Stimulated activated CD4-positive, alpha-beta T cell treated with anti-CD3 and anti-CD28 coated beads, Interleukin-12 subunit alpha, Interleukin-12 subunit beta, amount 100 ng/mL, for 4 hours (primary cell): ENCODE measurements around the gene LRRC3C.
"Not testable (repeated sequence)": the region's sequence is repeated elsewhere in the genome, so short reads cannot be mapped to it uniquely, and the experiment has no call there.

ENCODE experiments used
- DNase-seq: peaks from one replicate; pipeline ENCODE4 v3.0.0-alpha.2; 2020

LRRC3C gene

GRCh38 chr17:39927101-39927928, at the start of gene LRRC3C, which contains the start of gene ORMDL3:
TSS of gene LRRC3C (plus strand) at chr17:39927732. CDS start at chr17:39941524, 13,792 bp downstream.
TSS of gene ORMDL3 (minus strand) at chr17:39927601. CDS start at chr17:39924203, 3,398 bp downstream.
- DNase-seq, result peak; percentile 88

DNA sequence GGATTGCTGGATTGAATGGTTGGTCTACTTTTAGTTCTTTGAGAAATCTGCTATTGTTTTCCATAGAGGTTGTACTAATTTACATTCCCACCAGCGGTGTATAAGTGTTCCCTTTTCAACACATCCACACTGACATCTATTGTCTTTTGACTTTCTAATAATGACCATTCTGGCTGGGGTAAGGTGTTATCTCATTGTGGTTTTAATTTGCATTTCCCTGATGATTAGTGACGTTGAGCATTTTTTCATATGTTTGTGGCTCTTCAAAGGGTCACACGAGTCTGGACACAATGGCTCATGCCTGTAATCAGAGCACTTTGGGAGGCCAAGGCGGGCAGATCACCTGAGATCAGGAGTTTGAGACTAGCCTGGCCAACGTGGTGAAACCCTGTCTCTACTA, 41.4 kb upstream of the LRRC3C start:
- not testable (repeated sequence) for DNase-seq

GRCh38 chr17:39887078-39887477, 40.5 kb upstream of the LRRC3C start:
- no peak for DNase-seq

DNA sequence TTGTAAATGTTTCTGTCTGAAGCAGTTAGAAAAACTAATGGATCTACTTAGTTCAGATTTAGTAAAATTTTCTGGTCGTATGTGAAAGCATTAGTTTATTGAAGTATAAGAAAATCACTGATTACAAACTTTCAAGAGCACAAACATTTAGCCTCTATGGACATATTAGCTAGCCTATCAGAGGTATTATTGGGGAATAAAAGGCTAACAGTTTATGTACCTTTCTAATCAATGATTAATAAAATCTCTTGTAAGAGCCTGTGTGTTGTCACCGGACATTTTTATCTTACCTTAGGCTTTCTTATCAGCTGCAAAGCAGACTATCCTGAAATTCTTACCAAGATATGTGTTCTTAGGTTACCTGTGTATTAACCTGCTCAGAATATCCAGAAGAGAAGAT, 38.3 kb upstream of the LRRC3C start:
- DNase-seq, result no peak

DNA sequence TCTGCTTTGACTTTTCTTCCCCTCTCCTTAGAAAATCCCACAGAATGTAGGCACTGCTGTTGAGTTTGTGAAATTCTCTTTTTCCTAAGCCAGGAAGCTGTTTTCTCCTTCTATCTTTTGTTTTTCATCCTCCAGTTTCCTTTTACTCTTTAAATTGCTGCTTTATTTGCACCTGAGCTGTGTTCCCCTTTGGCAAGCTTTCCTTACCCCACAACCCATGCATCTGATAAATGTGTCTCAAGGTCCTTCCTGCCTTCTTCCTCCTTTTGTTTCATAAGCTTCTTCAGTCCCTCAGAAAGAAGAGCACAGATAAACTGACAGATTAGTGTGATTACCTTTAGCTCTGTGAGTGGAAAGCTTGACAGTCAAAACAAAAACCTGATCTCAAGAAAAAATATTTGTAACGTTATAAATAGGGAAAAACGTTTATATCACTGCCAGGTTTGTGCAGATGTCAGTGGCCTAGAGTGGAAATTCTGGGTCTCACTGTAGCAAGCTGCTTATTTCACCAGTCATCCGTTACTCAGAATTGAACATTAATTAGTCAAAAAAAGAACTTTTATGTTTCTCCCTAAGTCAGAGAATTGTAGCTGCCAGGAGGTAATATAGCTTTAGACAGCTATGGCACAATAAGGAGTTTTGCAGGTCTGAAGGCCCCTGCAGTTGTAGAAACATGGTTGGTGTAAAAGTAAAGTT, 32.7 kb upstream of the LRRC3C start:
- no peak for DNase-seq

DNA sequence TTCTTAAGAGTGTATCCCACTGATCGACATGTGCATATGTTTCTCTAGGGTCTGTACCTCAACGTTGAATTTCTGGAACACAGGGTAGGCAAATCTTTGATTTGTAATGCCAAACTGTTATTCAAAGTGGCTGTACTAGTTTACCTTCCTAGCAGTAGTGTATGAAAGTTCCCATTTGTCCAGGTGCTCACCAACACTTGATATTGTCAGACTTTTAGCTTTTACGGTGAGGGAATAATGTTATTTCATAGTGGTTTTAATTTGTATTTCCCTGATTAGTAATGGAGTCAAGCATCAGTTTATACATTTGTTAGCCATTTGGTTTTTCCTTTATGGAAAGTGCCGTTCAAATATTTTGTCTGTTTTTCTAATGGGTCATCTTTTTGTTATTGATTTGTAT, 29.4 kb upstream of the LRRC3C start:
- no peak for DNase-seq

- DNase-seq, result no peak
These were observed 28.3 kb upstream of the LRRC3C start for GRCh38 chr17:39899215-39899614.

- DNase-seq, result not testable (repeated sequence)
These were observed 25.5 kb upstream of the LRRC3C start for GRCh38 chr17:39902027-39902426.

GRCh38 chr17:39903158-39903884, 24.2 kb upstream of the LRRC3C start:
- DNase-seq, result no peak

DNA sequence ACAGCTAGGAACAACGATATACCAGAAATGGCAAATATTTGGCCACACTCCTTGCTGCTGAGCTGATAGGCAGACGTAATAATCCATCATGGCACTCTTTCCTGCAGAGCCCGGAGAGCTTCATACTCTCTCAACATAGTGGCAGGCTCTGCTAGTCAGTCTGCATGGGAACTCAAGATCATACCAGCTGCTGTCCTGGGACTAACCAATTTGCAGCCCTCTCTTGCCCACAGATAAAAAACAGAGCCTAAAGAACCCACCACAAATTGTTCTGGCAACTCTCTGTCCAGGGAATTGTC, 22.6 kb upstream of the LRRC3C start:
- DNase-seq, result no peak

DNA sequence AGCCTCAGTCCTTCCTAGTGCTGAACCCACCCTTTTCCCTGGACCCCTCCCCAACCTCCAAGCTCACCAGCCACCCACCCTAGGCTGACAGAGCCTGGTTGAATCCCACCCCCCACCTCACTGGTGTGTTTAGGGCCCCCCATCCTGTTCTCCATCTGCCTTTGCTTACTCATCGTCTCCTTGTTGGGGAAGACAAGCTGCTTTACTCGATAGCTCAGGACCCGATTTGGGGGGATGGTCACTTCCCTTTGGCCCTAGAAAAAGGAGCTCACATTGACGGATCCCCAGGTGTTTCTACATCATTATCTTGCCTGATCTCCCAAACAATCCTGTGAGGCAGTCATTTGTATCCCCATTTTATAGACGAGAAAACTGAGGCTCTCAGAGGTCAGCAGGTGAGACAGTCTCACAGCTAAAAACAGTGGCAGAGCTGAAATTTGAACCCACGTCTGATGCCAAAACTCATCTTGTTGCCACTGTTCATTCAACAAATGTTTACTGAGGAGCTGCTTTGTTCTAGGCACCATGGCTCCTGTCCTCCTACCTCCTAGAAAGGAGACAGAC, 18.7 kb upstream of the LRRC3C start:
- no peak for DNase-seq

DNA sequence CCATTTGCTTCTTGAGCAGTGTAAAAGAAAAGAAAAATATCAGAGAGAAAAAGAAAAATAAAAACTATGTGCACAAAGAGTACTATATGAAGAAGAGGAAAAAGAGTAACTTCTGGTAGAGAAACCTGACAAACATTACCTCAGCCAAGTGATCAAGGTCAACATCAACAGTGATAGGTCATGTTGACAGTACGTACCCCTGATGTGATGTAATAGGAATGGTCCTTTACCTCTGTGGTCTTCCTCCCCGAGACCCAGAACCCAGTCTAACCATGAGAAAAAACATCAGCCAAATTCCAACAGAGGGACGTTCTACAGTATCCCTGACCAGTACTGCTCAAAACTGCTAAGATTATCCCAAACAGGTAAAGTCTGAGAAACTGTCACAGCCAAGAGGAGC, 13.5 kb upstream of the LRRC3C start:
- DNase-seq, result no peak

DNA sequence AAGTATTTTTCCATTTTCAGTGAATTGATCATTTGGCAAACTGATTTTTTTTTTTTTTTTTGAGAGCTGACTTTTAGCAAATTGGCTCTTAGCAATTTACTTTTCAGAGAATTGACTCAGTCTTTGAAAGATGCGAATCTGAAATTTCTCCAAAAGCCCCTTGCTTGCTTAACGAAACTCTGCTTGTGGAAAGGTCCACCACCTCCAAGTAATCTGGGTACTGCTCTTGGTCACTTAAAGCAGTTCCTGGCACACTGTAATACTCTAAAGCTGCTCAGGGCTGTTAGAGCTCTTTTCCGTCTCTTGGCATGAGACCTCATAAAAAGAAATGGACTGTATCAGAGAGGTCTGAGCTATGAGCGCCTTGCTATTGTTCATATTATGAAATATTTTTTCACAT, 12.0 kb upstream of the LRRC3C start:
- DNase-seq, result no peak

- DNase-seq, result no peak
These were observed 10.6 kb upstream of the LRRC3C start for GRCh38 chr17:39916918-39917317.

DNA sequence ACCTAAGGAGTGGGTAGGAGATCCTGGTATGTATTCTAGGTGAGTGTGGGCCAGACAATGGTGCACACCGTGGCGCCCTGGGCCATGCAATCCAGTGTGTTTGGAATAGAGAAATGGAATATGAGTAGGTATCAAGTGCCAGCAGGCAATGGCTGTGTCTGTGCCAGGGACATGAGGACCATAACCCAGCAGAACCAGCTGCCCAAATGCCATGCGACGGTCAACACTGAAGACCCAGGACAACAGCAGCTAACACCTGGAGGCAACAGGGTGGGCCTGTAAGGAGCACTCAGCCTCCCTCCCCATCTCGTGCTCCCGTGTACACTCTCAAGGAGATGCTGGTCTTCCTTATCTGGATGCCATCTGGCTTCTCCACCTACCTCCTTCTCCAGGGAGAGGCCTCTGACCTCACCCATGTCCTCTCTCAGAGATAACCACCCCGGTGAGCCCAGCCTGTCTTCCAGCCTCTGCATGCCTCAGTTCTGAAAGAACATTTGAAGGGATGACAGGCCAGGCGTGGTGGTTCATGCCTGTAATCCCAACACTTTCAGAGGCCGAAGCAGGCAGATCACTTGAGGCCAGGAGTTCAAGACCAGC, 8.3 kb upstream of the LRRC3C start:
- no peak for DNase-seq

DNA sequence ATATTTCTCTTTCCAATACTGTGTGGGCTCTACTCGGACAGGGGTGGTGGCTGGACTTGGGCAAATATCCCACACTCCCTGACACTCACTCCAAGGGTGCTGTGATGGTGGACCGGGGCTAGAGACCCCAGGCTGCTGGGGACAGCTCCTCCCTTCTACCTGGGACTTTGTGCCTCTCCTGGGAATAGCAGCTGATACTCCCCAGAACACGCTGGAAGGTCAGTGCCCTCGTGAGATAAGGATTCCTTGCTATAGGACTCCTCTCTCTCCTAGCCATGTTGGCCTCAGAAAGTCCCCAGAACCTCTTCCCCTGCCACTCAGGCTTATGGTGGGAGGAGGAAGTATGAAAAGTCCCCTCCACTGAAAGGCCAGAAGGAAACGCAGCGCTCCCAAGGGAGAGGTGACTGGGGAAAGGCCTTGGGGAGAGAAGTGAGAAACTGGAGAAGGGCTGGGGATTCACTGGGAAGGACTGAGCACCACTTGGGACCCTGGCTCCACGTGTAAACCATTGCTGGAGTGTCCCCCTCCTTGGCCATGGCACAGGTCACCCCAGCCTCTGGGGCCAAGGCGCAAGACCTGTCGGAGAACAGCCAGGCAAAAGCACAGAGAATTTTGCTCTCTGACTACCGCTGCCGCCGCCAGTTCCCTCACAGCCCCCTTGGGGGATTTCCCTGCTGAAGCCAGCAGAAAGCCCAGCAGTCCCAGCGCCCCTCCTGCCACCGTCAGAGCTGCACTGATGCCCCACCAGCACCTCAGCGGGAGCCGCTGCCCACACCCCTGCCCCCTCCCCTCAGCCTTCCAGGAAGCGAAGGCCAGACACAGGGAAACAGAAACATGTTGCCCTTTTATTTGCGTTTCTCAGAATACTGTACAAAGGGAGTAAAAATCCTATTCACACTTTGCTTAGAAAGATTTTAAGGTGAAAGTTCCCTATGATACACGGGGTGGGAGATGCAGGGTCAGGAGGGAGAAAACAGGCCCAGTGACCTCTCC, 7.0 kb upstream of the LRRC3C start:
- DNase-seq, result peak; percentile 57

DNA sequence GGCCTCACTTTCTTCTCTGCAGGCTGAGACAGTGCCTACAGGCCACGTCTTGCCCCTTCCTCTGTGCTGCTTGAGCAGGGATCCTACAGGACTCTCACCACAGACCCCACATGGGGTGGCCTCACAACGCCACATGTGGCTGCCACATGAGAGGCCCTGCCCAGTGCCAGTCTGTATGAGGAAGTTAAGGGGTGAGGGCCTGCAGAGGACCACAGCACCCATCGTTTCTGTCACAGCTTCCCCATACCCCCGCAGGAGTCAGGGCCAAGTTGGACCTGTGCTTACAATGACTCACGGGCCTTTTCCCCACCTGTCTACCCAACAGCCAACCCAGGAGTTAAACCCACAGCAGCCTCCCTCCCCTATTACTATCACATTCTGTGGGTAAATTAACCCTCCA, 6.2 kb upstream of the LRRC3C start:
- DNase-seq, result peak; percentile 20

- no peak for DNase-seq
These were observed 5.5 kb upstream of the LRRC3C start for GRCh38 chr17:39922006-39922405.

DNA sequence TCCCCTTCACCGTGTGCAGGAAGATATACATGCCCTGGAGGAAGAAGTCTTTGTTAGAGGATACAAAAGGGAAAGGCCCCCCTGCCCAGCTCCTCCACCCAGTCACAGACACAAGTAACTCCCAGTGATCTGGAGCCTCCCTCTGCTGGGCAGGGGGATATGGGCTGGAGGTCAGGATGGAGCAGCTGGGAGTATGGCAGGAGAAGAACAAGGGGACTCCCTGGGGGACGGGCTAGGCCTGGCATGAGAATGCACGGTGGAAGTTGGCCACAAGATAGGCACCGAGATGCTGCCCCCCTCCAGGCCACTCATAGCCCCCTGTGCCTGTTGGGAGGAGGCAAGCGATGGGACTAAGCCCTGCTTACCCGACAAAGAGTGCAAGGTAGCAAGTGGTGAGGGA, 4.3 kb upstream of the LRRC3C start:
- no peak for DNase-seq

GRCh38 chr17:39923836-39924690, 3.5 kb upstream of the LRRC3C start:
- no peak for DNase-seq

GRCh38 chr17:39924691-39925055, 2.9 kb upstream of the LRRC3C start:
- DNase-seq, result no peak
